ENCODE results near the gene ST7L. TPM values are rescaled to one million over a fixed set of nuclear protein-coding genes. Genes with fewer than 3 reads are reported as not detected.
"Not testable (repeated sequence)": the region's sequence is repeated elsewhere in the genome, so short reads cannot be mapped to it uniquely, and the experiment has no call there.

ST7L gene
- 21.9 and 22.5 TPM in 2 replicates for total RNA-seq (2014; rRNA removed; shearing (Covaris generic))

- DNase-seq (ENCODE audit: low spot score), result peak; percentile 65
Measured at GRCh38 chr1:112618721-112619517, at the start of gene ST7L. ST7L (minus strand) TSS chr1:112619141; CDS start chr1:112619113, 28 bp downstream.

GRCh38 chr1:112666946-112667345 lies 48.0 kb upstream of the ST7L start:
- no peak for DNase-seq (ENCODE audit: low spot score)

- no peak for DNase-seq (ENCODE audit: low spot score)
Measured at GRCh38 chr1:112665857-112666256, 46.9 kb upstream of the ST7L start.

- no peak for DNase-seq (ENCODE audit: low spot score)
Measured at GRCh38 chr1:112651205-112651604, 32.3 kb upstream of the ST7L start.

- no peak for DNase-seq (ENCODE audit: low spot score)
Measured at GRCh38 chr1:112646225-112646624, 27.3 kb upstream of the ST7L start.

- DNase-seq (ENCODE audit: low spot score), result no peak
Measured at GRCh38 chr1:112643080-112643479, 24.1 kb upstream of the ST7L start.

GRCh38 chr1:112640437-112640836 lies 21.5 kb upstream of the ST7L start:
- not testable (repeated sequence) for DNase-seq (ENCODE audit: low spot score)

GRCh38 chr1:112638110-112638428 lies 19.1 kb upstream of the ST7L start:
- no peak for DNase-seq (ENCODE audit: low spot score)

- DNase-seq (ENCODE audit: low spot score), result no peak
Measured at GRCh38 chr1:112637254-112638109, 18.5 kb upstream of the ST7L start.

GRCh38 chr1:112636597-112637253 lies 17.8 kb upstream of the ST7L start:
- DNase-seq (ENCODE audit: low spot score), result peak; percentile 50

GRCh38 chr1:112636056-112636455 lies 17.1 kb upstream of the ST7L start:
- DNase-seq (ENCODE audit: low spot score), result no peak

GRCh38 chr1:112634367-112634766 lies 15.4 kb upstream of the ST7L start:
- no peak for DNase-seq (ENCODE audit: low spot score)

- DNase-seq (ENCODE audit: low spot score), result no peak
Measured at GRCh38 chr1:112633628-112634027, 14.7 kb upstream of the ST7L start.

GRCh38 chr1:112629256-112629655 lies 10.3 kb upstream of the ST7L start:
- DNase-seq (ENCODE audit: low spot score), result no peak

GRCh38 chr1:112628516-112628915 lies 9.6 kb upstream of the ST7L start:
- no peak for DNase-seq (ENCODE audit: low spot score)

- no peak for DNase-seq (ENCODE audit: low spot score)
Measured at GRCh38 chr1:112626887-112627286, 7.9 kb upstream of the ST7L start.

- no peak for DNase-seq (ENCODE audit: low spot score)
Measured at GRCh38 chr1:112626193-112626592, 7.3 kb upstream of the ST7L start.

- no peak for DNase-seq (ENCODE audit: low spot score)
Measured at GRCh38 chr1:112625696-112626095, 6.8 kb upstream of the ST7L start.

- DNase-seq (ENCODE audit: low spot score), result not testable (repeated sequence)
Measured at GRCh38 chr1:112624493-112624892, 5.6 kb upstream of the ST7L start.

GRCh38 chr1:112620377-112620695 lies 1.4 kb upstream of the ST7L start:
- DNase-seq (ENCODE audit: low spot score), result no peak

- DNase-seq (ENCODE audit: low spot score), result peak; percentile 90
Measured at GRCh38 chr1:112619518-112620376, 806 bp upstream of the ST7L start, which contains the start of gene CAPZA1. CAPZA1 (plus strand) TSS chr1:112619832; CDS start chr1:112619845, 13 bp downstream.

All from HT-29 (cell line).